Natural killer cell treated with Interleukin-12 subunit alpha and Interleukin-12 subunit beta and Interleukin-15 and Interleukin-18, amount 100 ng/mL, for 72 hours (primary cell): ENCODE data around the gene CDH24. TPM values are rescaled to one million over a fixed set of nuclear protein-coding genes. Genes with fewer than 3 reads are reported as not detected.

ENCODE experiments used
- ATAC-seq, 2 donors: fragments of 150-1000 bp; cut with Tn5 transposase in 1 of 2; sonication (Bioruptor Pico), chemical (Tn5 transposase) in 1 of 2; 2 replicates each; pipeline ENCODE4 v1.10.0; 2021
- DNase-seq: peaks from one replicate; pipeline ENCODE4 v3.0.0; 2022; ENCODE audit warnings: low spot score
- H3K27ac Mint-ChIP-seq, 2 donors: 1 replicate in 1 of 2; 2 replicates in 1 of 2; pipeline ENCODE4 v1.8.0; 2022; ENCODE audit warnings: mixed read lengths in 2 of 2, mild to moderate bottlenecking in 1 of 2, moderate library complexity in 1 of 2
- H3K27me3 Mint-ChIP-seq, 2 donors: 1 replicate in 1 of 2; 2 replicates in 1 of 2; pipeline ENCODE4 v1.8.0; 2022; ENCODE audit warnings: mixed read lengths in 2 of 2
- H3K36me3 Mint-ChIP-seq: one replicate; pipeline ENCODE4 v1.8.0; 2022; ENCODE audit warnings: mixed read lengths
- H3K4me1 Mint-ChIP-seq, 2 donors: 1 replicate in 1 of 2; 2 replicates in 1 of 2; pipeline ENCODE4 v1.8.0; 2022; ENCODE audit warnings: low read depth in 2 of 2, mixed read lengths in 2 of 2, mild to moderate bottlenecking in 1 of 2
- H3K4me3 Mint-ChIP-seq: one replicate; pipeline ENCODE4 v1.8.0; 2022; ENCODE audit warnings: mixed read lengths
- H3K9me3 Mint-ChIP-seq: 2 replicates; pipeline ENCODE4 v1.8.0; 2022; ENCODE audit warnings: mixed read lengths
- total RNA-seq, 2 donors: library from RNA; stranded (reverse); gene quantifications; one replicate each; pipeline ENCODE4 v1.2.3, GENCODE V29; 2022

The CDH24 gene
- total RNA-seq, 2 donors from 2014 or later = 0.73 to 1.0 TPM

GRCh38 chr14:23035303-23036144, 21.8 kb downstream of the CDH24 start:
- DNase-seq (no peak), ATAC-seq (no peak)
- H3K27ac Mint-ChIP-seq = peak overlapping the region; percentile 95 to 96
- peaks cover 21 to 23% of the 10 kb centered on the region in 2 donors for H3K4me1 Mint-ChIP-seq
- H3K27me3 Mint-ChIP-seq = no peaks in the 10 kb centered on the region
- peak overlapping the region; percentile 89 for H3K4me3 Mint-ChIP-seq
- peaks cover 14% of the 10 kb centered on the region for H3K36me3 Mint-ChIP-seq
- no peaks in the 10 kb centered on the region for H3K9me3 Mint-ChIP-seq

- peak within 1 kb of the TSS; percentile 89 for H3K4me3 Mint-ChIP-seq
- DNase-seq (peak; percentile 90), ATAC-seq (peak; percentile 95 to 96)
- no peaks in the 10 kb centered on the region for H3K27me3 Mint-ChIP-seq
- H3K9me3 Mint-ChIP-seq = no peaks in the 10 kb centered on the region
- peaks cover 14% of the 10 kb centered on the region for H3K36me3 Mint-ChIP-seq
- H3K4me1 Mint-ChIP-seq = peaks cover 21 to 23% of the 10 kb centered on the region in 2 donors
- H3K27ac Mint-ChIP-seq = peak within 1 kb of the TSS; percentile 95 to 96
Measured at GRCh38 chr14:23034498-23035302, 22.6 kb downstream of the CDH24 start, which contains the start of gene PSMB5. TSS of gene PSMB5 (minus strand) at chr14:23034900. CDS start at chr14:23034881, 19 bp downstream.

DNA sequence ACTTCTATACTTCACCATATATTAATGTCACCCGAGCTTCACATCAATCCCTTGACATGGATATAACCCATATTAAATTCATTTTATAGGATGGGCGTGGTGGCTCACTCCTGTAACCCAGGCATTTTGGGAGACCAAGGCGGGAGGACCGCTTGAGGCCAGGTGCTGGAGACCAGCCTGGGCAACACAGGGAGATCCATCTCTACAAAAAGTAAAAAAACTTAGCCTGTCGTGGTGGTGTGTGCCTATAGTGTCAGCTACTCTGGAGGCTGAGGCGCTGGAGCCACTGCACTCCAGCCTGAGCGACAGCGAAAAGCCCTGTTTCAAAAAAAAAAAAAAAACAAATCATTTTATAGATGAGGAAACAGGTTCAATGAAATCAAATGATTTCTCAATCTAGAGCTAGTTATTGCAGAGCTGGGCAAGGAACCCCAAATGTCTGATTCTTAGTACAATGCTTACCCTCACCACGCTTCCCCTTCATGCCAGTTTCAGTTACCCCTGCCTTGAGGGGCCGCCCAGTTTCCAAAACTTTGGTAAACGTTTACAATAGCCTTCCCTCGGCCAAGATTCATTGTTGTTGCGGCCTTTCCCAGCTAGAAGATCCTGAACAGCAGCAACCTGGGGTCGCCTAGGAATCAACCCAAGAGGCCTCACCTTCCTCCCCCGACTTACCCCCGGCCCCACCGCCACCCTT, 23.4 kb downstream of the CDH24 start:
- Mint-ChIP-seq H3K36me3 (peaks cover 21% of the 10 kb centered on the region), H3K27me3 (no peaks in the 10 kb centered on the region), H3K4me1 (peaks cover 28% of the 10 kb centered on the region in 2 donors), H3K9me3 (no peaks in the 10 kb centered on the region), H3K4me3 (peak overlapping the region; percentile 89), H3K27ac (peak overlapping the region; percentile 95 to 96)
- DNase-seq = no peak
- ATAC-seq = peak in 1 of 2 donors; percentile 1

DNA sequence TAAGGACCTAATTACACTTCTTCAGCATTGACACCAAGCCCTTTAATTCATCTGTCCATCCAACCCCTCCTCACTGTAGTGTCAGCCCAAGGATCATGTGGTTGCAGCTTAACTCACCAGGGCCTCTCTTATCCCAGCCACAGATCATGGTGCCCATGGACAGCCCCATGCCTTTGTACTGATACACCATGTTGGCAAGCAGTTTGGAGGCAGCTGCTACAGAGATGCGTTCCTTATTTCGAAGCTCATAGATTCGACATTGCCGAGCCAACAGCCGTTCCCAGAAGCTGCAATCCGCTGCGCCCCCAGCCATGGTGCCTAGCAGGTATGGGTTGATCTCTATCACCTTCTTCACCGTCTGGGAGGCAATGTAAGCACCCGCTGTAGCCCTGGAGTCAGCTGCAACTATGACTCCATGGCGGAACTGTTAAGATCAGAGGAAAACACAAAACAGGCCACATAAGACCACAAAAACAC, 24.0 kb downstream of the CDH24 start:
- H3K9me3 Mint-ChIP-seq = no peaks in the 10 kb centered on the region
- H3K27ac Mint-ChIP-seq = peak overlapping the region; percentile 95 to 96
- no peaks in the 10 kb centered on the region for H3K27me3 Mint-ChIP-seq
- H3K4me1 Mint-ChIP-seq = peaks cover 31 to 32% of the 10 kb centered on the region in 2 donors
- peak overlapping the region; percentile 89 for H3K4me3 Mint-ChIP-seq
- ATAC-seq = no peak
- no peak for DNase-seq
- peaks cover 26% of the 10 kb centered on the region for H3K36me3 Mint-ChIP-seq

- Mint-ChIP-seq H3K9me3 (no peaks in the 10 kb centered on the region), H3K36me3 (peaks cover 26% of the 10 kb centered on the region), H3K4me3 (peak overlapping the region; percentile 36), H3K4me1 (peaks cover 31 to 32% of the 10 kb centered on the region in 2 donors), H3K27me3 (no peaks in the 10 kb centered on the region), H3K27ac (peak overlapping the region in 1 of 2 donors; percentile 28)
- DNase-seq (no peak), ATAC-seq (no peak)
Measured at GRCh38 chr14:23030936-23031335, 26.4 kb downstream of the CDH24 start.

DNA sequence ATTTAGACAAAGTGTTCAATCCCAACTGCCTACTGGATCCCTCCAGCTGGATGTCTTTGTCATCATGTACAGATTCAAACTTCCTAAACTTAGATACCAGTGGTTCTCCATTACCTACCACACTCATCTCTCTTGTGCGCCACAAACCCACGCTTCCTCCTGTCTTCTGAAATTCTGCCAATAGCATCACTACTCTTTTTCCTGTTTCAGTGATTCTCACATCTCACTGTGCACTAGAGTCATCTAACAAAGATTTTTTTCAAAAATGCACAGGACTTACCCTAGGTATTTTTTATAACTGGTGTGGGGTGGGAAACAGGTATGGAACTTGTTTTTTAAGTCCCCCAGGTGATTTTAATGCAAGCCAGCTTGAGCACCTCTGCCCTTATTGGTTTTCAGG, 28.5 kb downstream of the CDH24 start:
- no peak for DNase-seq
- Mint-ChIP-seq H3K4me1 (peaks cover 35 to 39% of the 10 kb centered on the region in 2 donors), H3K36me3 (peaks cover 40% of the 10 kb centered on the region)

GRCh38 chr14:23025151-23025814, 32.0 kb downstream of the CDH24 start:
- Mint-ChIP-seq H3K36me3 (peaks cover 31% of the 10 kb centered on the region), H3K4me3 (no peak overlapping the region), H3K27ac (peak overlapping the region; percentile 50 to 79), H3K27me3 (no peaks in the 10 kb centered on the region), H3K9me3 (no peaks in the 10 kb centered on the region), H3K4me1 (peaks cover 23 to 27% of the 10 kb centered on the region in 2 donors)
- DNase-seq (no peak), ATAC-seq (peak in 1 of 2 donors; percentile 62)

More for the DNA sequence above, 28.5 kb downstream of the CDH24 start:
- Mint-ChIP-seq H3K4me3 (peak overlapping the region; percentile 2), H3K27ac (peak overlapping the region; percentile 23), H3K9me3 (no peaks in the 10 kb centered on the region), H3K27me3 (no peaks in the 10 kb centered on the region)
- no peak for ATAC-seq

- Mint-ChIP-seq H3K4me1 (peaks cover 23 to 27% of the 10 kb centered on the region in 2 donors), H3K27ac (peak overlapping the region; percentile 50 to 79), H3K36me3 (peaks cover 31% of the 10 kb centered on the region), H3K9me3 (no peaks in the 10 kb centered on the region), H3K4me3 (no peak overlapping the region), H3K27me3 (no peaks in the 10 kb centered on the region)
- peak in 1 of 2 donors; percentile 15 for ATAC-seq
- DNase-seq = no peak
Measured at GRCh38 chr14:23024612-23025075, 32.7 kb downstream of the CDH24 start.

DNA sequence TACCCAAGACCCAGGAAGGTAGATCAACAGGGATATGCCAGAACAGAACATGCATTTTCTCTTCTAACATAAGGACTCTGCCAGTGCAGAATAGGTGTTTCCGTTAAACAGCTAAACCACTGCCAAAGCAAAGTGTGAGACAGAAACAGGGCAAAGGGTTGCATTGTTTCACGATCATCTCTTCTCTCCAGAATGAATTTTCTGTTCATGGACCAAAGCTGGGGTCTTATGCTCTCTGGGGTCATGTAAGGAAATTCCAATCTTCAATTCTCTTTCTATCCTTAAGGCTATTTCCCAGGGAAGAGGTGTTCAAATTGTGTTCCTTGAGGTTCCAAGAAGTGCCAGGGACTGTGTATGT, 33.5 kb downstream of the CDH24 start:
- Mint-ChIP-seq H3K4me1 (peaks cover 15 to 21% of the 10 kb centered on the region in 2 donors), H3K36me3 (peaks cover 22% of the 10 kb centered on the region), H3K9me3 (no peaks in the 10 kb centered on the region), H3K27ac (no peak overlapping the region), H3K27me3 (no peaks in the 10 kb centered on the region), H3K4me3 (no peak overlapping the region)
- DNase-seq (no peak), ATAC-seq (no peak)

DNA sequence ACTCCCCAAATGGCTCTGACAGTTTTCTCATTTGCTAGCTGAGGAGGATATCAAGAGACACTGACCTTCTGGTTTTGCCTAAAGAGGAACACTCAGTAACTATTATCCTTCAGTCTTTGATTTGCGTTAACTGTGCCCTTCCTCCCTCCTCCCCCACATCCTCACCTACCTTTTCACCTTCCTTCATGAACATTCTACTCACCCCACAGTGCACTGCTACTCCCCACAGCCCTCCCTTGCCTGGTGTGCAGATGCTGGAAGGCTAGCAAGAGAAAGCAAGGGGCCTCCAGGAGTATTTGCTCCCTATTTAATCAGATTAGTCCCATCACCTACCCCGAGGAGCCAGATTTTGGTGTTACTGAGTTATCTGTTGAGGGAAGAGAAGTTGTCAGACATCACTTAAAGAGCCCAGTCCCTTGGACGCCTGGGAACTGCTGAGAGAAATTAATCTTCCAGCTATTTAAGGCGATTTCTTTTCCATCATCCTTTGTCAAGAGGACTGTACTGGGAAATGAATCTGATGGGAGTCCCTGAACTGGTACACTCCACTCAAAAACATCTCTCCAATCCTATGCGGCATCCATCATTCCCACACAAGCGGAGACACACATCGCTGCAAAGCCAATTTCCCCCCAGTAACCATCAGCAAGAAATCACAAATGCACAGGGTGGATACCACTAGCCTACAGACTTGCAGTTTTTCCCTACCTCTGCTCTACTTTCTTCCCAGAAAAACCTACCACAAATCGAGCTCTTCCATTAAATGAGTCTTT, 34.1 kb downstream of the CDH24 start:
- H3K27ac Mint-ChIP-seq = no peak overlapping the region
- no peak for ATAC-seq
- no peaks in the 10 kb centered on the region for H3K9me3 Mint-ChIP-seq
- peaks cover 12 to 19% of the 10 kb centered on the region in 2 donors for H3K4me1 Mint-ChIP-seq
- DNase-seq = no peak
- H3K4me3 Mint-ChIP-seq = no peak overlapping the region
- no peaks in the 10 kb centered on the region for H3K27me3 Mint-ChIP-seq
- peaks cover 19% of the 10 kb centered on the region for H3K36me3 Mint-ChIP-seq

DNA sequence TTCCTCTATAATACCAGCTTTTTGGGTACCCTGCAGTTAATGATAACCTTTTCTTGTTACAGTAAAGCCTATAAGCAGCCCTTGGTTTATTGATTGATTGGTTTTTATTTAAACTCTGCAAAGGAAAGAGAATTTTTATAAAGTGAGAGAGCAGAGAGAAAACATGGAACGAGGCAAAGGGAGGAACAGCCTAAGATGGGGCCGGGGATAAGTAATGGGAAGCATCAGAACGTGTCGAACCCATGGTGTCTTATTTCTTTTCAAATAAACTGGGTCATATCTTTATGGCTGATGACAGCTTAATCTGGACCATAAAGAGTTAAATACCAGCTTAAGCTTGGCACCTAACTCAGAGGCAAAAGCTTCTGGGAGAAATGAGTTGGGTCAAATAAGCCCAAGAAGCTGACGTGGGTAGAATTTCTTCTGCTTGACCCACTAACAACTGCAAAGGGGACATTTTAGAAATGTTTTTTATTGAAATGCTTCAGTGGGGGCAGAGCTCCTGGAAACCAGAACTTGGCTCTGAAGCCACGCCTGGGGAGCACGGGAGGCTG, 35.4 kb downstream of the CDH24 start:
- Mint-ChIP-seq H3K36me3 (peaks cover 19% of the 10 kb centered on the region), H3K4me1 (peaks cover 12 to 19% of the 10 kb centered on the region in 2 donors), H3K9me3 (no peaks in the 10 kb centered on the region), H3K27me3 (no peaks in the 10 kb centered on the region), H3K4me3 (no peak overlapping the region), H3K27ac (no peak overlapping the region)
- DNase-seq = no peak
- no peak for ATAC-seq

DNA sequence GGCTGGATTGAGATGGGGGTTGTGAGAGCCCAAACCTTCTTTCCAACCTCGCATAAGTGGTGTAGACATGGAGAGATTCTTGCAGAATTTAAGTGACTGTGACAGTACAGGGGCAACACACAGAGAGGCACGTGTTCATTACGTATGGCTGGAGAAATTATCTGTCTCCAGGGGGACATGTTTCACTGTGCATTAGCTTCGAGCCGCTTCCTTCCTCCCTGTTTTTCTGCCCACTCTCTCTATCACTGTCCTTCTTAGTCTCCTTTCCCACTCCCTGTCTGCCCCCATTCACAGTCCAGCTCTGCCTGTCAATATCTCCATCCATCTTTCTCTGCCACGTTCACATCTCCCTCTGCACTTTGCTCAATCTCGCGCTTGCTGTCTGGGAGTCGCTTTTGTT, 35.9 kb downstream of the CDH24 start:
- peaks cover 12 to 19% of the 10 kb centered on the region in 2 donors for H3K4me1 Mint-ChIP-seq
- H3K9me3 Mint-ChIP-seq = no peaks in the 10 kb centered on the region
- no peak for DNase-seq
- H3K36me3 Mint-ChIP-seq = peaks cover 19% of the 10 kb centered on the region
- H3K27ac Mint-ChIP-seq = no peak overlapping the region
- H3K27me3 Mint-ChIP-seq = no peaks in the 10 kb centered on the region
- ATAC-seq = no peak
- H3K4me3 Mint-ChIP-seq = no peak overlapping the region
